Mesendoderm (in vitro differentiated cells): ENCODE results near the gene INIP.
"Not testable (repeated sequence)": the region's sequence is repeated elsewhere in the genome, so short reads cannot be mapped to it uniquely, and the experiment has no call there.

Experiments
- DNase-seq: peaks from one replicate; pipeline ENCODE4 v3.0.0; 2013
- H2AK5ac ChIP-seq: 2 replicates; pipeline ENCODE4 v1.6.1; 2013; ENCODE audit warnings: low read length, inconsistent platforms
- H2BK120ac ChIP-seq: 2 replicates; pipeline ENCODE4 v1.6.1; 2013; ENCODE audit warnings: low read depth, mild to moderate bottlenecking, low read length, moderate library complexity, mixed read lengths
- H2BK15ac ChIP-seq: replicated peaks from 2 replicates; pipeline ENCODE4 v1.6.1; 2013; ENCODE audit warnings: low read depth, mild to moderate bottlenecking, moderate library complexity
- H2BK5ac ChIP-seq: 2 replicates; pipeline ENCODE4 v1.6.1; 2013; ENCODE audit warnings: low read length, inconsistent platforms
- H3K18ac ChIP-seq: 2 replicates; pipeline ENCODE4 v1.6.1; 2013; ENCODE audit warnings: mild to moderate bottlenecking, low read length, mixed read lengths
- H3K23ac ChIP-seq: one replicate; pipeline ENCODE4 v1.6.1; 2013; ENCODE audit warnings: low read length
- H3K27ac ChIP-seq: 2 replicates; pipeline ENCODE4 v1.5.1; 2013; ENCODE audit warnings: low read depth, mild to moderate bottlenecking, inconsistent platforms, low read length, moderate library complexity
- H3K27me3 ChIP-seq: 2 replicates; pipeline ENCODE4 v1.6.1; 2013; ENCODE audit warnings: low read length, control low read depth, mild to moderate bottlenecking, inconsistent platforms; ENCODE audit not compliant: insufficient read depth, poor library complexity
- H3K36me3 ChIP-seq: 2 replicates; pipeline ENCODE4 v1.6.1; 2013; ENCODE audit warnings: low read length, inconsistent platforms; ENCODE audit not compliant: control insufficient read depth, insufficient read depth
- H3K4ac ChIP-seq: one replicate; pipeline ENCODE4 v1.6.1; 2013; ENCODE audit warnings: low read depth, mild to moderate bottlenecking, low read length, moderate library complexity
- H3K4me1 ChIP-seq: 2 replicates; pipeline ENCODE4 v1.6.1; 2013; ENCODE audit warnings: low read depth, low read length, inconsistent platforms; ENCODE audit not compliant: control insufficient read depth
- H3K4me2 ChIP-seq: 2 replicates; pipeline ENCODE4 v1.6.1; 2013; ENCODE audit warnings: low read length
- H3K4me3 ChIP-seq: 2 replicates; pipeline ENCODE4 v1.5.1; 2013; ENCODE audit warnings: mild to moderate bottlenecking, low read length
- H3K56ac ChIP-seq: one replicate; pipeline ENCODE4 v1.6.1; 2013; ENCODE audit warnings: low read length
- H3K79me1 ChIP-seq: 2 replicates; pipeline ENCODE4 v1.6.1; 2013; ENCODE audit warnings: low read length, inconsistent platforms
- H3K79me2 ChIP-seq: 2 replicates; pipeline ENCODE4 v1.6.1; 2013; ENCODE audit warnings: mild to moderate bottlenecking, low read length; ENCODE audit not compliant: control insufficient read depth, insufficient read depth
- H3K9ac ChIP-seq: 2 replicates; pipeline ENCODE4 v1.6.1; 2013; ENCODE audit warnings: low read length, inconsistent platforms
- H4K5ac ChIP-seq: one replicate; pipeline ENCODE4 v1.6.1; 2013; ENCODE audit warnings: low read length
- H4K8ac ChIP-seq: one replicate; pipeline ENCODE4 v1.6.1; 2013; ENCODE audit warnings: low read depth, mild to moderate bottlenecking, control low read depth, low read length, moderate library complexity
- WGBS: extraction: QIAGEN DNeasy Blood & Tissue Kit; methylation state at CpG from one replicate; pipeline ENCODE4 v1.1.7; 2013; ENCODE audit warnings: low lambda C conversion rate, missing lambda C conversion rate; ENCODE audit not compliant: insufficient coverage; ENCODE audit errors: extremely low coverage; 5-methylcytosine and 5-hydroxymethylcytosine counted together

Gene INIP

GRCh38 chr9:112734892-112735291 lies 17.0 kb upstream of the INIP start:
- no peak overlapping the region for H3K27ac ChIP-seq
- no peak overlapping the region for H4K8ac ChIP-seq
- H3K9ac ChIP-seq, result no peak overlapping the region
- no peak overlapping the region for H2AK5ac ChIP-seq
- H3K4ac ChIP-seq, result no peak overlapping the region
- no CpG with 5 or more reads among the region's 2 CpGs for WGBS
- H4K5ac ChIP-seq, result no peak overlapping the region
- no peak for DNase-seq
- no peak overlapping the region for H3K23ac ChIP-seq
- H3K4me1 ChIP-seq, result no peaks in the 10 kb centered on the region
- H3K79me2 ChIP-seq, result no peaks in the 10 kb centered on the region
- H3K4me3 ChIP-seq, result no peak overlapping the region
- no peak overlapping the region for H2BK15ac ChIP-seq
- no peaks in the 10 kb centered on the region for H3K27me3 ChIP-seq
- no peak overlapping the region for H3K4me2 ChIP-seq
- H3K79me1 ChIP-seq, result no peaks in the 10 kb centered on the region
- H3K36me3 ChIP-seq, result no peaks in the 10 kb centered on the region
- no peak overlapping the region for H3K56ac ChIP-seq
- H2BK5ac ChIP-seq, result no peak overlapping the region
- H3K18ac ChIP-seq, result no peak overlapping the region
- no peak overlapping the region for H2BK120ac ChIP-seq

- no peaks in the 10 kb centered on the region for H3K4me1 ChIP-seq
- no peak overlapping the region for H3K27ac ChIP-seq
- no peaks in the 10 kb centered on the region for H3K27me3 ChIP-seq
- H2BK120ac ChIP-seq, result no peak overlapping the region
- H3K18ac ChIP-seq, result no peak overlapping the region
- H3K4me2 ChIP-seq, result no peak overlapping the region
- H3K36me3 ChIP-seq, result no peaks in the 10 kb centered on the region
- H3K23ac ChIP-seq, result no peak overlapping the region
- no peak overlapping the region for H3K4me3 ChIP-seq
- no CpG with 5 or more reads among the region's 7 CpGs for WGBS
- no peak overlapping the region for H2BK5ac ChIP-seq
- no peak overlapping the region for H2BK15ac ChIP-seq
- H4K8ac ChIP-seq, result no peak overlapping the region
- H3K56ac ChIP-seq, result no peak overlapping the region
- no peak overlapping the region for H2AK5ac ChIP-seq
- H3K9ac ChIP-seq, result no peak overlapping the region
- no peak overlapping the region for H4K5ac ChIP-seq
- DNase-seq, result no peak
- no peaks in the 10 kb centered on the region for H3K79me1 ChIP-seq
- no peaks in the 10 kb centered on the region for H3K79me2 ChIP-seq
- no peak overlapping the region for H3K4ac ChIP-seq
Observed at GRCh38 chr9:112731971-112732370, 14.1 kb upstream of the INIP start.

DNA sequence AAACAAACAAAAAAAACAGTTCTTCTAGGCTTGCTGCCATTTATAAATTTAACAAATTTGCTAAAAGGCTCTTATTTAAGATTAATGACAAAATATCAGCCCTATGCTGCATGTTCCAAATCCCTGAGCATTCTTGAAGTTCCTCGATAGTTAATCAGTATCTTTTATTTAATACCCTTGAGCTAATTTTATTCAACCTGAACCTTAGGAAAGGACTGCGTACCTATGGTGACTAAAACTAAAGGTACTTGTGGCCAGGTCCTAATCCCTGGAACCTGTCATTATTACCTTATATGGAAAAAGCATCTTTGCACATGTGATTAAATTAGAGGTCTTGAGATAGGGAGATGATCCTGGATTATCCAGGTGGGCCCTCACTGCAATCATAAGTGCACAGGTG lies 10.5 kb upstream of the INIP start:
- no peak overlapping the region for H4K5ac ChIP-seq
- H2AK5ac ChIP-seq, result no peak overlapping the region
- H3K9ac ChIP-seq, result no peak overlapping the region
- no peaks in the 10 kb centered on the region for H3K36me3 ChIP-seq
- H3K4ac ChIP-seq, result no peak overlapping the region
- no peak overlapping the region for H2BK120ac ChIP-seq
- no peak overlapping the region for H3K56ac ChIP-seq
- H3K18ac ChIP-seq, result no peak overlapping the region
- H4K8ac ChIP-seq, result no peak overlapping the region
- H3K4me1 ChIP-seq, result no peaks in the 10 kb centered on the region
- H3K23ac ChIP-seq, result no peak overlapping the region
- H3K79me2 ChIP-seq, result no peaks in the 10 kb centered on the region
- H3K27me3 ChIP-seq, result no peaks in the 10 kb centered on the region
- no CpG with 5 or more reads among the region's 2 CpGs for WGBS
- H2BK5ac ChIP-seq, result no peak overlapping the region
- H3K79me1 ChIP-seq, result no peaks in the 10 kb centered on the region
- H3K4me3 ChIP-seq, result no peak overlapping the region
- H2BK15ac ChIP-seq, result no peak overlapping the region
- no peak overlapping the region for H3K4me2 ChIP-seq
- DNase-seq, result no peak
- no peak overlapping the region for H3K27ac ChIP-seq

- H3K79me1 ChIP-seq, result no peaks in the 10 kb centered on the region
- H3K4me3 ChIP-seq, result no peak overlapping the region
- H3K27me3 ChIP-seq, result no peaks in the 10 kb centered on the region
- no peak overlapping the region for H4K5ac ChIP-seq
- no peaks in the 10 kb centered on the region for H3K36me3 ChIP-seq
- H3K27ac ChIP-seq, result no peak overlapping the region
- no peak overlapping the region for H3K18ac ChIP-seq
- H2AK5ac ChIP-seq, result no peak overlapping the region
- H2BK120ac ChIP-seq, result no peak overlapping the region
- no peak overlapping the region for H3K23ac ChIP-seq
- no peak overlapping the region for H2BK15ac ChIP-seq
- no peak for DNase-seq
- no peak overlapping the region for H2BK5ac ChIP-seq
- no peak overlapping the region for H3K4ac ChIP-seq
- no peak overlapping the region for H3K56ac ChIP-seq
- no peak overlapping the region for H3K4me2 ChIP-seq
- no CpG with 5 or more reads among the region's 4 CpGs for WGBS
- H3K9ac ChIP-seq, result no peak overlapping the region
- no peaks in the 10 kb centered on the region for H3K4me1 ChIP-seq
- no peak overlapping the region for H4K8ac ChIP-seq
- no peaks in the 10 kb centered on the region for H3K79me2 ChIP-seq
Observed at GRCh38 chr9:112726428-112726827, 8.5 kb upstream of the INIP start.

GRCh38 chr9:112725961-112726360 lies 8.0 kb upstream of the INIP start:
- Histone ChIP-seq H2AK5ac (no peak overlapping the region), H2BK5ac (no peak overlapping the region), H3K9ac (no peak overlapping the region), H4K5ac (no peak overlapping the region), H3K56ac (no peak overlapping the region), H3K18ac (no peak overlapping the region), H3K79me1 (no peaks in the 10 kb centered on the region), H3K4me3 (no peak overlapping the region), H4K8ac (no peak overlapping the region), H3K23ac (no peak overlapping the region), H3K4me1 (no peaks in the 10 kb centered on the region), H3K79me2 (no peaks in the 10 kb centered on the region), H3K27me3 (no peaks in the 10 kb centered on the region), H3K36me3 (no peaks in the 10 kb centered on the region), H3K27ac (no peak overlapping the region), H2BK15ac (no peak overlapping the region), H2BK120ac (no peak overlapping the region), H3K4ac (no peak overlapping the region), H3K4me2 (no peak overlapping the region)
- no CpG with 5 or more reads among the region's 3 CpGs for WGBS
- no peak for DNase-seq

DNA sequence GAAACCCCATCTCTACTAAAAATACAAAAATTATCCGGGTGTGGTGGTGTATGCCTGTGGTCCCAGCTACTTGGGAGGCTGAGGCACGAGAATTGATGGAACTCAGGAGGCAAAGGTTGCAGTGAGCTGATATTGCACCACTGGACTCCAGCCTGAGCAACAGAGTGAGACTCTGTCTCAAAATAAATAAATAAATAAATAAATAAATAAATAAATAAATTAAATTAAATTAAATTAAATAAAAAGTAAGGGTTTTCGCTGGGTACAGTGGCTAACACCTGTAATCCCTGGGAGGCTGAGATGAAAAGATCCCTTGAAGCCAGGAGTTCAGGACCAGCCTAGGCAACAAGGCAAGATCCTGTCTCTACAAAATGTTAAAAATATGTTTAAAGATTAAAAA lies 4.8 kb upstream of the INIP start:
- H4K5ac ChIP-seq, H3K79me1 ChIP-seq, H3K4me2 ChIP-seq, H2BK5ac ChIP-seq, H2AK5ac ChIP-seq, H4K8ac ChIP-seq, H3K4me1 ChIP-seq, H3K79me2 ChIP-seq, H2BK15ac ChIP-seq, H3K27me3 ChIP-seq, H3K18ac ChIP-seq, H3K36me3 ChIP-seq, H3K27ac ChIP-seq, DNase-seq, H3K9ac ChIP-seq, H3K23ac ChIP-seq, H2BK120ac ChIP-seq, H3K4me3 ChIP-seq, H3K56ac ChIP-seq, H3K4ac ChIP-seq: not testable (repeated sequence)
- WGBS, result no CpG with 5 or more reads among the region's 3 CpGs
